GM12864 (cell line): ENCODE measurements around the gene OR2T2.
"Not testable (repeated sequence)": the region's sequence is repeated elsewhere in the genome, so short reads cannot be mapped to it uniquely, and the experiment has no call there.

ENCODE experiments used
- DNase-seq: peaks from one replicate; pipeline ENCODE4 v3.0.0-alpha.2; 2011; ENCODE audit warnings: low read depth
- H3K4me3 ChIP-seq: 2 replicates; pipeline ENCODE4 v1.5.1; 2011; ENCODE audit warnings: mild to moderate bottlenecking, low read depth, low read length, control low read depth
- TF ChIP-seq, protein P1 (sequence below): IDR thresholded peaks from 2 replicates; pipeline ENCODE4 v1.5.1; 2011; ENCODE audit warnings: low read depth, mild to moderate bottlenecking, moderate library complexity, low read length, control low read depth, inconsistent platforms; ENCODE audit errors: missing control alignments

Gene OR2T2

DNA sequence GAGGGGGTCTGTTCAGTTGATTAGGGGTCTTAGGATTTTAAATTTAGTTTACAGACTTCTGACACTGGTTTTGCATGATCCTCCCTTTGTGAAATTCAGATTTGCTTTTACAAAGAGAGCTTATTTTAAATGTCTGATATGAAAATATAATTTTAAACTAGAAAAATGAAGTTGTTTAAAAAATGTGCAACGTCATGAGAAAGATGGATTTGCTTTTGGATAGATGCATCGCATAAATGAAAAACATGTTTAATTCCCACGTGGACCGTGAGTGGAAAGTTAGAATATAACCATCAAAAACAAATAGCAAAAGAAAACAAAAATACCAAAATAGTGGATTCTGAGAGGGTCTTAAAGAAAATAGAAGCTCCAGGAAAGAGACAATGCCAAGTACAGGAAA lies 25.7 kb downstream of the OR2T2 start:
- TF ChIP-seq, protein P1, sequence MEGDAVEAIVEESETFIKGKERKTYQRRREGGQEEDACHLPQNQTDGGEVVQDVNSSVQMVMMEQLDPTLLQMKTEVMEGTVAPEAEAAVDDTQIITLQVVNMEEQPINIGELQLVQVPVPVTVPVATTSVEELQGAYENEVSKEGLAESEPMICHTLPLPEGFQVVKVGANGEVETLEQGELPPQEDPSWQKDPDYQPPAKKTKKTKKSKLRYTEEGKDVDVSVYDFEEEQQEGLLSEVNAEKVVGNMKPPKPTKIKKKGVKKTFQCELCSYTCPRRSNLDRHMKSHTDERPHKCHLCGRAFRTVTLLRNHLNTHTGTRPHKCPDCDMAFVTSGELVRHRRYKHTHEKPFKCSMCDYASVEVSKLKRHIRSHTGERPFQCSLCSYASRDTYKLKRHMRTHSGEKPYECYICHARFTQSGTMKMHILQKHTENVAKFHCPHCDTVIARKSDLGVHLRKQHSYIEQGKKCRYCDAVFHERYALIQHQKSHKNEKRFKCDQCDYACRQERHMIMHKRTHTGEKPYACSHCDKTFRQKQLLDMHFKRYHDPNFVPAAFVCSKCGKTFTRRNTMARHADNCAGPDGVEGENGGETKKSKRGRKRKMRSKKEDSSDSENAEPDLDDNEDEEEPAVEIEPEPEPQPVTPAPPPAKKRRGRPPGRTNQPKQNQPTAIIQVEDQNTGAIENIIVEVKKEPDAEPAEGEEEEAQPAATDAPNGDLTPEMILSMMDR: no peak
- H3K4me3 ChIP-seq: no peak overlapping the region
- DNase-seq: no peak

DNA sequence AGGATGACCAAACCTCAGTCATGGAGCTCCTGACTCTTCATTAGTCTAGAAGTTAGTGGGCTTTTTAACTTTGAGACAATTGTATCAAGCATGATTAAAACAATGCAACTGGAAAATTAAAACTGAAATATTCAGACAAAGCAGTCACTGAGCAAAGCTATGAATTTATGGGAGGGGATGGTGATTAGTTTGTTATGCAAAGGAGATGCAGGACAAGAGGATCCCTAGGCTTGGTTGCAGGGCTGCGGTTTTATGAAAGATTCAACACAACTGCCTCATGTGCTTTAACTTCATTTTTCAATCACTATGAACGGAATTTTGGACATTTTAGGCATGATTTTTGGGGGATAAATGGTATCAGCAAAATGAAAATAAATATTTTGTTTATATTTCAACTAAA lies 26.7 kb downstream of the OR2T2 start:
- H3K4me3 ChIP-seq, DNase-seq: not testable (repeated sequence)

DNA sequence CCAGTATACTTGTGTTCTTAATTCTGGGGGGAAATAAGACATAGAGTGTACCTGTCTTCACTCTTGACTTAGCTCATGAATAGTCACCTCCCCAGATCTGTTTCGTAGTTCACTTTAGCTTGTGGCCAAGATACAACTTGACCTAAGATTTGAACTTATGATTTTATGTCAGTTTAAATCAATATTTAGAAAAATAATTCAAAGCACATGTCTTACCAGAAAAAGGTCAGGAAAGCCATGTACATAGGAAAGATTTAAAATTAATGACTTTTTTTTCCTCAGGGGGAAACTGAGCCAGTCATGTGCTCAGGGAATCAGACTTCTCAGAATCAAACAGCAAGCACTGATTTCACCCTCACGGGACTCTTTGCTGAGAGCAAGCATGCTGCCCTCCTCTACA lies 27.6 kb downstream of the OR2T2 start, which contains the start of gene OR2T3:
TSS of gene OR2T3 (plus strand) at position 301 of the 400 bp plus-strand sequence. CDS start at position 301, 0 bp downstream.
- H3K4me3 ChIP-seq: not testable (repeated sequence)

DNA sequence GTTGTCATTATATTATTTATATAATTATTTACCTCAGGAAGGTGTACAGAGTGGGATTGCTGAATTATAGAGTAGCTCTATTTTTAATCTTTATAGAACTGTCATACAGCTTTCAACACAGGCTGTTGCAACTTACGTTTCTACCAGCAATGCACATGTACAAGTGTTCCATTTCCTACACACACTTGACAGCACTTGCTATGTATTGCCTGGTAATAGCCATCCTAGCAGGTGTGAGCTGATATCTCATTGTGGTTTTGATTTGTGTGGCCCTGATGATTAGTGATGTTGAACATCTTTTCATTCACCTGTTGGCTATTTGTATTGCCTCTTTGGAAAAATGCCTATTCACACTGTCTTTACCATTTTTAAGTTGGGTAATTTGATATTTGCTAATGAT lies 30.2 kb downstream of the OR2T2 start:
- H3K4me3 ChIP-seq, DNase-seq: not testable (repeated sequence)

More for the DNA sequence above, 27.6 kb downstream of the OR2T2 start, which contains the start of gene OR2T3:
- not testable (repeated sequence) for DNase-seq

DNA sequence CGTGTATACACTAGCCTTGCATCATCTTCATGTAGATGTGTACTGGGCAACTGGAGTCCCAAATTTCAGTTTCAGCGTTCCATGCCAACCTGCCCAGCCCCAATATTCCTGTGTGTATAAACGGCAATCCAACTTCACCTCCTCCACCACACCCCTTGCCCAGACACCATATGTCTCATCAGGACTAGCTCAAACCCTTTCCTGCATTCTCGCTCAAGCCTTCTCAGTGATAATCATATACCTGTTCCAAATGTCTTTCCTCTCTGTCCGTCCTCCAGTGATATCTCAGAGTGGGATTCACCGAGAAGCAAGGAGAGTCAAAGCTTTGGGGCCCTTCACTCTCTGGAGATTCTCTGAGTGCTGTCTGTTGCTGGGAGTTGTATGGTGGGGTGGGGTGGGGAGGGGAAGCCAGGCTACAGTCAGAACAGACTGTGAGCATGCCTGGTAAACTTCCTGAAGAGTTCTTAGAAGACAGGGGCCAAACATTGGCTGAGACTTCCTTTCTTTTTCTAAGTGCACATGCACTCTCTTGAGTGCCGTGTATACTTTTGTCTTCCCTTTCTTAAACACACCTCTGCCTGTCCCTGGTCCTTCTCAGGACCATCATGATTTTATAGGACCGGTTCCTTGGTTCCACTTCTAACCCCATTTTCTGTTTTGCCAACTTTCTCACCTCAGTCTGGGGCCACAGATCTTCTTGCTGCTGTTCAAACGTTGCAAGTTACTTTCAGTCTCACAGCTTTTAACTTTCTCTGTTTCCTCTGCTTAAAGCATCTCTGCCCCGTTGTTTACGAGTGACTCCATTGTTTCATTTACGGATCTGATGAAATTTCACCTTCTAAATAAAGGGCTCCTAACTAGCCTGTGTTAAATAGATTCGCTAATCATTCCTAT lies 36.5 kb downstream of the OR2T2 start:
- H3K4me3 ChIP-seq: not testable (repeated sequence)
- DNase-seq: peak; percentile 2

DNA sequence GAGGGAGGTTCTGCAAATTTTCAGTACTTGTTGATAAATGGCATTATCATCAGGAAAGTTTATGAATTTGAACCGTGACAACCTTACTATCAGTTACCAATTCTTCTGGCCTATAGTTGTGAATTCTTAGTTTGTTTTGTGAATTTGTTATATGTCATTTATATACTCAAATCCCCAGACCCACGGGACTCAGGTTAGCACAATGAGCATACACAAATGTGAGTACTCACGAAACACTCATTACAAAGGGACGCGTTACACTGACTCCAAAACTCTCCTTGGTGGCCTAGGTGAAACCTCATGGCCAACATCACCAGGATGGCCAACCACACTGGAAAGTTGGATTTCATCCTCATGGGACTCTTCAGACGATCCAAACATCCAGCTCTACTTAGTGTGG lies 42.9 kb downstream of the OR2T2 start, which contains the start of gene OR2T5:
TSS of gene OR2T5 (plus strand) at position 301 of the 400 bp plus-strand sequence. CDS start at position 301, 0 bp downstream.
- not testable (repeated sequence) for H3K4me3 ChIP-seq, DNase-seq

- not testable (repeated sequence) for DNase-seq, H3K4me3 ChIP-seq
Observed at GRCh38 chr1:248496661-248497060, 51.2 kb downstream of the OR2T2 start.

DNA sequence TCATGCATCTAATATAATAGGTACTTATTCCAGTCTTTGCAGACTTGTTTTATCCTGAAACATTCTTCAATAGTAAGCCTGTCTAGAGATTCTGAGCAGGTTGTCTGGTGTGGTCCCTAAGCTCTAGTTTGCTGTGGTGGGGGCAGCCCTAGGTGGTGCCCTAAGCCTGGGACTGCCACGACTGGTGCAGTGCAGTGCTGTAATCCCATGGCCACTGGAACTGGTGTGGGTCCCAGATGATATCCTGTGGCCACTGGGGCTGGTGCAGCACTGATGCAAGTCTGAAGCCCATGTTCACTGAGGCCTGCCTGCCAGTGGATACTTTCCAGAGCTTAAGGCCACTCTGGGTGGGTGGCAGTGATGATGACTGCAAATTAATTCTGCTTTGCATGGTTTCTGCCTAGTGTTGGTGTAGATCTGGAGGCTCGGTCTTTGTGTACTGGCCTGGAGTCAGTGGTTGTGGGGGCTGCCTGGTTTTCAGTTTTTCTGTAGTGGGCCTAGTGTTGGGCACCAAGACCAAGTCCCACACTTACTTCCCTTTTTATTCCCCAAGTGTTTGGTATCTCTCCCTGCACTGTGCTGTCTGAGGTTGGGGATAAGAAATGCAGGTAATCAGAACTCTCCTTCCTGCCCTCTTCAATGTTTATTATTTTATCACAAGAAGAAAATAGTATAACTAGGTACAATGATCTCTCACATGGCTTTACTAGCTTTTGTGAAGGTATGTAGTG lies 55.0 kb downstream of the OR2T2 start:
- DNase-seq, H3K4me3 ChIP-seq: not testable (repeated sequence)
